Activated CD4-positive, alpha-beta T cell treated with anti-CD3 and anti-CD28 coated beads, Interleukin-2, Interleukin-6, amounts not matched to agents 100 ng/mL and 50 ng/mL, durations not matched to agents 16 hours and 8 hours (primary cell): ENCODE measurements around the gene AARS2.
A peak's percentile ranks its signal among the peaks of the same experiment; 100 is the strongest.
"Not testable (repeated sequence)": the region's sequence is repeated elsewhere in the genome, so short reads cannot be mapped to it uniquely, and the experiment has no call there.

Experiments
- DNase-seq: peaks from one replicate; pipeline ENCODE4 v3.0.0-alpha.2; 2020

AARS2 gene

DNA sequence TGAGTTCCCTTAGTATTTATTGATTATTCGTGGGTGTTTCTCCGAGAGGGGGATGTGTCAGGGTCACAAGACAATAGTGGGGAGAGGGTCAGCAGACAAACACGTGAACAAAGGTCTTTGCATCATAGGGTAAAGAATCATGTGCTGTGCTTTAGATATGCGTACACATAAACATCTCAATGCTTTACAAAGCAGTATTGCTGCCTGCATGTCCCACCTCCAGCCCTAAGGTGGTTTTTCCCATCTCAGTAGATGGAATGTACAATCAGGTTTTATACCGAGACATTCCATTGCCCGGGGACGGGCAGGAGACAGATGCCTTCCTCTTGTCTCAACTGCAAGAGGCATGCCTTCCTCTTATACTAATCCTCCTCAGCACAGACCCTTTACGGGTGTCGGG lies 15.1 kb upstream of the AARS2 start:
- DNase-seq: not testable (repeated sequence)

DNA sequence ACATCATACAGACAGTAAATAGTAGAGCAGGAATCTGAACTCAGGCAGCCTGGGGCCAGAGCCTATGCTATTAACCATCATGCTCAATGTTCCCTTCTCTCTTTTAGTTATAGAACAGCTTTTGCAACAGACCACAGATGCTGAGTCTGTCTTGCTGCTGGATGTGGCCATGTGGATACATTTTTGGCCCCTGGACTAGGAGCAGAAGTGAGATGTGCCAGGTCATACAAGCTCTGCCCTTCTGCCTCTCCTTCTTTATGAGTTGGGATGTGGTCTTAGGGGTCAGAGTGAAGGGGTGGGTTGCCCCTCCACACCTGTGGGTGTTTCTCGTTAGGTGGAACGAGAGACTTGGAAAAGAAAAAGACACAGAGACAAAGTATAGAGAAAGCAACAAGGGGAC lies 14.6 kb upstream of the AARS2 start:
- no peak for DNase-seq

DNA sequence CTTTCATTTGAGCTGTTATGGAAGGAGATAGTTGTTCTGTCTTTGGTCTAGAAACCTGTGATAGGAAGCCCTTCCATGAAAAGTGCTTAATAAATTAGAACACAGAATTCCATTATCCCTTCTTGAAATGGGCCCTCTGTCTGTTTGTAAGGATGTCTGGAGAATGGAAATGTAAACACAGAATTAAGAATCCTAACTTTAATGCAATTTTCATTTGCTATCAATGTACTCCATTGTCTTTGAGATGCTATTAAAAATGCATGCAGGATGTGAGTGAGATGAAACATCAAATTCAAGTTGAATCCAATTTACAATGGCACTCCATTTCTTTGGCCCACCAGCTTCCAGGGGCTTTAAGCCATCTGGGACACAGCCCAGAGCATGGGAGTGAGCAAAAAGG lies 13.9 kb upstream of the AARS2 start:
- DNase-seq: no peak

DNA sequence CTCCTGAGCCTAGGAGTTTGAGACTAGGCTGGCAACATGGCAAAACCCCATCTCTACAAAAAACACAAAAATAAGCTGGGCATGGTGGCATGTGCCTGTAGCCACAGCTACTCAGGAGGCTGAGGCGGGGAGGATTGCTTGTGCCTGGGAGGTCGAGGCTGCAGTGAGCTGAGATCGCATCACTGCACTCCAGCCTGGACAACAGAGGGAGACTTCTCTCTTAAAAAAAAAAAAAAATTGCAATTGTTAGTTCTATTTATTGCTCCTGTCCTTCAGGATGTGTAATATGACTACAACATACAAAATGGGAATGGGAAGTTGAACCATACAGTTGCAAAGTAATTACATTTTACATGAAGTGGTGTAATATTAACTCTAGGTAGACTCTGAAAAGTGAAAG lies 8.1 kb upstream of the AARS2 start:
- DNase-seq: no peak

DNA sequence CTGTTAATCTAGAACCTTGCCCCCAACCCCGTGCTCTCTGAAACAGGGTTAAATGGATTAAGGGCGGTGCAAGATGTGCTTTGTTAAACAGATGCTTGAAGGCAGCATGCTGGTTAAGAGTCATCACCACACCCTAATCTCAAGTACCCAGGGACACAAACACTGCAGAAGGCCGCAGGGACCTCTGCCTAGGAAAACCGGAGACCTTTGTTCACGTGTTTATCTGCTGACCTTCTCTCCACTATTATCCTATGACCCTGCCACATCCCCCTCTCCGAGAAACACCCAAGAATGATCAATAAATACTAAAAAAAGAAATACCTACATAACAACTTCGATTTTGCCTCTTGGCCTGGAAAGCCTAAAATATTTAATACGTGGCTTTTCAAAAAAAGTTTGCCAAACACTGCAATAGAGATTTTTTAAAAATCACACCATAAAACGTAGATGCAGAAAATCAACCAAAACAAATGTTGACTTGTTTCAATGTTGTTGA lies 4.0 kb upstream of the AARS2 start:
- DNase-seq: not testable (repeated sequence)

DNA sequence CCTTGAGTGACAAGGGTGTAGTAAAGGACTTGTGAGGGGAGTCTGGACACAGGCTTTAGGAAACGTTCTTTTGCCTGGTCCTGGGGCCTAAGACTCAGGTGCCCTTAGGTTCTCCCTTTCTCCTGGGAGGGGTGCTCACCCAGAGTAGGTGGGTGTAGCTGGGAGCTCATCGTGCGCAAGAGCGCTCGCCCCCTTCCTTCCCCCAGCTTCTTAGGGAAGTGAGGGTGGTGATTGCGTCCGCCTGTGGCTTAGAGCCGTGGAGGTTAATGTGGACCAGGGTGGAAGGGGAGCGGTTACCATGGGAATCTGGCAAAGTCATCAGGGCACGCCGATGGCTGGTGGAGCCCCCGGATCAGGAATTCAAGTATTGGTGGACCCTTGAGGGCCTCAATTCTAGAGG lies 3.3 kb upstream of the AARS2 start:
- no peak for DNase-seq

DNA sequence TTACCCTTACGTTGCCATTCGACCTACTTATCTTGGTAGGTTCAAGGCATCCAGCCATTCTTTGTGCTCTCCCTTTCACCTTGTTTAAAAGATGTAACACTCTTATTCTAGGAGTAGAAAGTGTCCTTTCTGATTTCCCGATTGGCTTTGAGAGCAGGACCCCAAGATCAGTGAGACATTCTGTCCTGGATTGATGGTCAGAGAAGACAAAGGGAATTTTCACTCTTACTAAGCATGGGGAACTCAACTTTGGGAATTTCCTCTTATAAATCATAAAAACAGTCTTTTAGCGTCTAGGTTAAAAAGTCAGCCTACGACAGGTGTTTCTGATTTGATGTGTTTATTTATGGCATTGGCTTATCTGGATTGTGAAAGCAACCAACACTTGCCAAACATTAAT lies 2.8 kb upstream of the AARS2 start:
- no peak for DNase-seq

DNA sequence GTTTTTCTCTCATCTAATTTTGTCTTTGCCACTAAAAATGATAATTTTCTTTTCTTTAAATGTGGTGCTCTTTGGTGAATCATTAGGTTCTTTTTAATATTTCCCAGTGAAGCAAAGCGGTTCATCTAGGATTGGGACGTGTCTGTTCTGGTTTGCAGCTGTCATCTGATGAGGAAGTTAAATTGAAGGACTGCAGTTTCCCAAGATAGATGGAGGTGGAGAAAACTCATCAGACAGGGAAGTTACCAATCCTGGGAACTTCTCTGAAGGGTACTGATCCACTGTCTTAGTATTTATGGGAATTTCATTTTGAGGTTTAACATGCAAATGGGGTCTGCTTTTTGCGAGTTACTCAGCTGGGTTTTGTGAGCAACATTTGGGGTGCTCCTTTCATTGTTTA lies 2.4 kb upstream of the AARS2 start:
- no peak for DNase-seq

DNA sequence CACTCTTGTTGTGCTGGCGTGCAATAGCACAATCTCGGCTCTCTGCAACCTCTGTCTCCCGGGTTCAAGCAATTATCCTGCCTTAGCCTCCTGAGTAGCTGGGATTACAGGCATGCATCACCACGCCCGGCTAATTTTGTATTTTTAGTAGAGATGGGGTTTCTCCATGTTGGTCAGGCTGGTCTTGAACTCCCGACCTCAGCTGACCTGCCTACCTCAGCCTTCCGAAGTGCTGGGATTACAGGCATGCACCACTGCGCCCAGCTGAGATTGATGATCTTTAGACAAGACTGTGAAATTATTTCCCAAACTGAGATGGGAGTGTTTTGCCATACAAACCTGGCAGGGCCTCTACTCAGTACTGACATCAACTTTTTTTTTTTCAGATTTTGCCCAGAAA lies 1.5 kb upstream of the AARS2 start:
- not testable (repeated sequence) for DNase-seq

DNA sequence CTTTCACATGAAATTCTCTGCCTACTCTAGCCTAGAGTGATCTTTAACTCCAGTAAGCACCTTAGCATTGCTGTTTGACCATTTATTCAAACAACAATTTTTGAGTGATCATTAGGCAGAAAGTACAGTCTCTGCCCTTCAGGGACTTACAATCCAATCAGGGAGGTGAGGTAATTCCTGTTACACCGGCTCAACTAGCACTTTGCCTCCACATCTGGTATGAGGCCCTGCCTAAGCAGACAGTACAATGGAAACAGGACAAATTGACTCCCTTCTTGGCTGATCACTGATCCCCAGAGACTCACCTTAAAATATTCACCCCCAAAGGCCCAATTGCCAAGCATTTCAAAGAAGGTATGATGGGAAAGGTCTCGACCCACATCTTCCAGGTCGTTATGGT lies 1.4 kb downstream of the AARS2 start:
- DNase-seq: no peak

DNA sequence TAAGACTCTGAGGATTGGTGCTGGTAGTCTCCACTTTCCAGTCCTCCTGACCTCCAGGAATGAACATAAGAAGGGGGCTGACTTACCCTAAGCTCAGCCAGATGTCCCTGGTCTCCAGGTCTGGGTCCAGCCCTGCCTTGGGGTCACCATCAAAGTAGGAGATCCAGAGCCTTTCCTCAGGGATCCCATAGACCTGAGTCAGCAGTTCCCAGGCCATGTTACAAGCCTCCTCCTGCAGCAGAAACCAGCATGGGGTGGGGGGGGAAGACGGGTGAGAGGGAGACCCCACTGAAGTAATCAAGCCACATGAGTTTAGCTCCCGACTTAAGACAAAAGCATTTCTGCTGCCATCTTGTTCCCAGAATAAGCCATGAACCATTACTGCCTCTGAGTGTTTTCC lies 1.8 kb downstream of the AARS2 start:
- DNase-seq: no peak

DNA sequence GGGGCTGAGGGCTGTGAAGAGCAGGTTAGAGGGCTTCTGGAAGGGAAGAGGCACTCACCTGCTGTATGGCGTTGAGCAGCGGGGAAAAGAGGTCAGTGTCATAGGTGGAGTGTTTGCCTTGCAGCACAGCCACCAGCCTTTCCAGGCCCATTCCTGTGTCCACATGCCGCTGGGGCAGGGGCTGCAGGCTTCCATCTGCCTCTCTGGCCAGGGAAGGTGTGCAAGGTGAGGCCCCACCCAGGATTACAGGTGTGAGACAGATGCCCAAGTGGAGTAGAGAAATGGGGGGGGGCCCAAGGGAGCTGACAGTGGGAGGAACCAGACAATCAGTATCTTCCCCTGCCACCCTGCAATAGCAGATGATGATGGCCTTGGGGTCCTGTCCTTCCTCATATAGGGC lies 2.9 kb downstream of the AARS2 start:
- no peak for DNase-seq

DNA sequence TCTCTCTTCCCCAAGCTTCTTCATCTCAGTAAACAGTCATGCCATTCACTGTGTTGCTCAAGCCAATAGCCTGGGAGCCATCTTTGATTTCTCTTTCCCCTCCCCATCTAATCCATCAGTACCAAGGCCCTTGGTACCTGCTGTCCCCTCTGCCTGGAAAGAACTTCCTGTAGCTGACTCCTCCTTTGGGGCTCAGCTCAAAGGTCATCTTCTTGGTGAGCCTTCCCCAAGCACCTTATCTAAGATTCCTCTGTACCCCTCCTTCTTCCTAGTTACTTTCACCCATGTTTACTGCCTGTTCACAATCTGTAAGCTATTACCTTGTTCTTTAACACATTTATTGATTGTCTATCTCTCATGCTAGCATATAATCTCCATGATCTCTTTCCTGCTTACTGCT lies 3.5 kb downstream of the AARS2 start:
- no peak for DNase-seq

DNA sequence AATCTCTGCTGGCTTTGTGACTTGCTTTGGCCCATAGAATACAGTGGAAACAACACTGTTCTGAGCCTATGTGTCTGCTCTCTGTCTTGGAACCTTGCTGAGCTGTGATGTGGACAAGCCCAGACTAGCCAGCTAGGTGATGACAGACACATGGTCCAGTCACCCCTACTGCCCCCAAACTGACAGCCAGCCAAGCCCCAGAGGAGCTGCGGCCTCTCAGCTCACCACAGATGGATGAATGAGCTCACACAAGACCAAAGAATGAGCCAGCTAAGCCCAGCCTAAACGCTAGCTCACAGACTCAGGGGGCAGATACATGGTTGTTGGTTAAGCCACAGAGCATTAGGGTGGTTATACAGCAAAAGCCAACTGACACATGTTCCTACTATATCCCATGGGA lies 4.1 kb downstream of the AARS2 start:
- DNase-seq: no peak

DNA sequence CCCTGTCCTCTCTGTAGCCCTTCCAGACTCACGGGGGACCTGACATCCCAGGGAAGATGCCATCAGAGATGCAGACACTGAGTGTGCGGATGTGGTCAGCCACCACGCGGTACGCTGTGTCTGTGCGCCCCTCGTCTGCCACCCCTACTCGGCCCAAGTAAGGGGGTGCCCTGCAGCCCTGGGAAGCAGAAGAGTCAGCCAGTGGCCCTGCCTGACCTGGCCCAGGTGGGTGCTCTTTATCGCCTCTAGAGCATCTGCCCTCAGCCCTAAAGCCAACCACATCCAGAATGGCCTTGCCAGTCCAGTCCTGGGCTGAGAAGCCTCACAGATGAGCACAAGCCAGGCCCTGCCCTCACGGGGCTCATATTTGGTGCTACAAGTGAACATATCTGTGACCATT lies 5.9 kb downstream of the AARS2 start:
- DNase-seq: no peak

DNA sequence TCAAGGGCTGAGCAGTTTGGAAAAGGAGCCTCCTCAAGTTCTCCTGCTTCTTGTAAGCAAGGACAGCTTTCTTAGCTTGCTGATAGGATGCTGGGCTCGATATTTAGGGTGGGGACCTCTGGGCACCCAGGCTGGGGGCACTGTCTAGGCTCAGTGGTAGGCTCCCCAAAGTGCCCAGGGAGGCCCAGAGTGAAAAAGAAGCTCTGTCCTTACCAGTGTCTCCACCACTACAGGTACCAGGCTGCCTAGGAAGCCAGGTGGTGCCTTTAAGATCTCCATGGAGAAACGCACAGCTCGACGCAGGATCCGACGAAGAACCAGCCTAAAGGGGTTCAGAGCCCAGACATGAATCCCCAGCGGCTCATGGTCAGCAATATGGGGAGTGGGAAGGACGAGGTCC lies 6.4 kb downstream of the AARS2 start:
- no peak for DNase-seq

DNA sequence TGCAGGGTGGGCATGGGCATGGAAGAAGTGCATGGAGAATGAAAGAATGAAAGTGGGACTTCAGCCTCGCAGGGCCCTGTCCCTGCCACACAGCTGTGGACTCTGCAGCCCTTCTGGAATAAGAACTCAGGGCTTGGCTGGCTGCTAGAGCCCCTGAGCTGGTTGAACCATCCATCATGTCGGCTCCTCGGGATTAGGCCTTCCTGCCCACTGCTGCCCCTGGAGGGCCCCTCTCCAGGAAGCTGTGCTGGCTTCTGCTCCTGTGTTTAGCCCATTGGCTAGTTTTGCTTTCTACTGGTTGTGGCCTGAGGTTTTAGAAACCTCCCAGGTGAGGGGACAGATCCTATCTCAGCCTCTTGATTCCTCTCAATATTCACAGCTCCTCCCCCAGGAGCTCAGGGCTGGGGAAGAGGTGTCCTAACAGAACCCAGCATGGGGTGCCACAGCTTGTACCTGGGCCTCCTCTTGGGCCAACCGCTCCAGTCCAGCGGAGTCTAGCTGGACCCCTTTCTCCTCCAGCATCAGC lies 7.9 kb downstream of the AARS2 start:
- no peak for DNase-seq

DNA sequence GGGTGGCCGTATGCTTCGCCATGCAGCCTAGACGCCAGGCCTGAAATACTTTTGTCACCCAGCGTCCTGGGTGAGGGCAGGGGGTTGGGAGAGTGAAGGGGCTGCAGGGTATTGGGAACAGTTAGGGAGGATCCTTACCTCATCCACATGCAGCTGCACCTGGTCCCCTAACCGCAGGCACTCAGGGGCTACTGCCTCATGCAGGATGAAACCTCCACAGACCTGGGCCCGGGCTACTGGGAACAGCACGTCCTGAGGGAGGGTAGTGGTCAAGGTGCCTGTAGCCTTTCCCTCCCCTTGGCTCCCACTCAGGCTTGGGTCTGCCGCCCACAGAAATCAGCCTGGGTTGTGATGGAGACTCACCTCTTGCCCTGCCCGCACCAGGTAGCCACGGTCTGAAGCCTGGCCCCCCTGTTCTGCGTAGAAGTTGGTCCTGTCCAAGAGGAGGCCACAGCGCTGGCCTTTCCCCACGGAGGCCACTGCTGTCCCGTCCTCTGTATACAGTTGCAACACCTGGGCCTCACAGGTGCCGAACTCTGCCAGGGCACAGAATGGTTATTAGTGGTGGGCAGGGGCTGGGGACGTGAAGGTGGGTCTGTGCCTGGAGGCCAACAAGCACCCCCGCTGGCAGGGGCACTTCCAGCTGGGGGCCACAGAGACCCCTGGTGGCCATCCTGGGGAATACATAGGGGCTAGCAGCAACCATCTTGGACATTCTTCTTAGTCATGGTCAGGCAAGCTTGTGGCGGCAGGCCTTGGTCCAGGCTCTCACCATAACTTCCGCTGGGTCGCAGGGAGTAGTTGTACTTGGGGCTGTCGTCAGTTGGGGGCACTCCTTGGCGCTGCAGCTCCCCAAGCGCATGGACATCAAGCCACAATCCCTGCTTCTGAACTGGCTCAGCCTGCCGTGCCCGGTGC lies 8.6 kb downstream of the AARS2 start:
- peak; percentile 42 for DNase-seq

DNA sequence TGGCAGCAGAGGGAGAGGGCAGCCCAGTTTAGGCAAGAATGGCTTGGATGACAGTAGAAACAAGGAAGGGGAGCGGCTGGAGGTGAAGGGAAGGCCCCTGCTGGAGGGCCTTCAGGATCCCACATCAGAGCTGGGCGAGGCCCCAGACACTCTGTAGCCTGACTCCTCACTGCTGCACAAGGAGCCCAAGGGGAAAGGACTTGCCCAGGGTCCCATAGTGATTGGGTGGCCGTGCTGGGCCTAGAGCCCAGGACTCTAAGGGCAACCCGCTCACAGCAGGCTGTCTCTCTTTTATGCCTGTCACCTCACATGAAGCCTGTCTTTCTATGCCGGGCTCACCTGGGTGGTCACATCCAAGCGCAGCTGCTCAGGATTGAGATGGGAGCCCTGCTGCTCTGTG lies 9.3 kb downstream of the AARS2 start:
- DNase-seq: no peak

DNA sequence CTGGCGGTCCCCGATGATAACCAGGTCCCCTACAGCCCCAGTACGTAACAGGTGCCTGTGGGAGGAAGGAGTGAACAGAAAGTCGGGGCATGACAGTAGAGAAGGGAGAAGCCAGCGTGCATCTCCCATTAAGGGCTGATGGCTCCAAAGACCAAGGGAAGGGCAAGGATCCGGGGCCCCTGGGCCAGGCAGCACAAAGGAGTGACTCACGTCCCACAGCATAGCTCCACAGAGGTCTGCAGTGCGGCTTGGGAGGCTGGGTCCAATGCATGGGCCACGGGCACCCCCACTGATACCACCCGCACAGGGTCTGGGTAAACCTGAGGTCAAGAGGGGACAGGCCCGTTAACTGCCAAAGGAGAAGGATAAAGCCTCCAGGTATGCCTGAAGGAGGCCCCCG lies 10.3 kb downstream of the AARS2 start:
- DNase-seq: no peak

DNA sequence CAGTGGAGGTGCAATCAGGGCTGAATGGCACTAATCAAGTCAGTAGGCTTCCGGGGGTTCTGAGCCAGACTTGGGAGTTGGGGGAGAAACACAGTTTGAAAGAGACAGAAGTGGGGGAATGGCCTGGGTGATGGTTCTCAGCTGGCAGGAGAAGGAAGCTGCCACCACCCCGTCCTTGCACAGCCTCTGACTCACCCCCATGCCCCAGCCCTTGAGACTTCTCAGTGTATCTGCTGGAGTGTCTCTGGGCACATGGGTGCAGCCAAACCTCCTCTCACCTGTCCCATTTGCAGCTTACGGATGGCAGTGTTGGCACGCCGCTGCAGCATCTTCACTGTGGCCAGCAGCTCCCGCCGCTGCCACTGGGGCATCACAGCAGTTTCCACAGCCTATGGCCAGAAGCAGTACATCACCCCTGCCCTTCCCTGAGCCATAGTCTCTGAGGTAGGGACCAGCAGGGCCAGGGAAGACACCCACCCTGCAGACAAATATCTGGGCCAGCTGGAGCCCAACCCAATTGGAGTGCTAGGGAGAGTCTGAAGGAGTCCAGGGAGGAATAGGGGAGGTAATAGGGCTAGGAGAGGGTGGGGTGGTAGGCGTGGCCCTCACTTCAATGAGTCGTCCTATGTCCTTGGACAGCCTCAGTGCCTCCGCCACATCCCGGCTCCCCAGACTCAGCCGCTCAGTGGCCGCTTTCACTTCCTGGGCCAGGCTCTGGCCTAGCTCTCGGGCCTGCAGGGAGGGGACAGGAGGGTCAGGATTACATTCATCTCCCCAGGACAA lies 11.2 kb downstream of the AARS2 start:
- DNase-seq: no peak

DNA sequence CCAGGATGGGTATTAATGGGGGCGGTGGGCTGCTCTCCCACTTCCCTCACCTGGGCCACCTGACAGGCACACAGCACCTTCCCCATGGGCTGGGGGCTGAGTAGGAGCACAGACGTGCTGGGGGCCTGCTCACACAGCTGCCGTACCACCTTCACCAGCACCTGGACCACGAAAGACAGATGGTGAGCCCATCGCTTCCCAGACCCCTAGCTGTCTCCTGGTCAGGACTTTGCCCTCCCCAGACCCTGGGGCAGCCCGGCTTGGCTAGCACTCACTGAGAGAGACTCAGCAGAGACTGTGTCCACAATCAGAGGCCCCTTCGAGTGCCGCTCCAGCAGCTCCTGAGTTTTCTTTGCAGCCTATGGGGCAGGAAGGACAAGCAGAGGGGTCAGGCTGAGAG lies 12.0 kb downstream of the AARS2 start:
- DNase-seq: no peak

DNA sequence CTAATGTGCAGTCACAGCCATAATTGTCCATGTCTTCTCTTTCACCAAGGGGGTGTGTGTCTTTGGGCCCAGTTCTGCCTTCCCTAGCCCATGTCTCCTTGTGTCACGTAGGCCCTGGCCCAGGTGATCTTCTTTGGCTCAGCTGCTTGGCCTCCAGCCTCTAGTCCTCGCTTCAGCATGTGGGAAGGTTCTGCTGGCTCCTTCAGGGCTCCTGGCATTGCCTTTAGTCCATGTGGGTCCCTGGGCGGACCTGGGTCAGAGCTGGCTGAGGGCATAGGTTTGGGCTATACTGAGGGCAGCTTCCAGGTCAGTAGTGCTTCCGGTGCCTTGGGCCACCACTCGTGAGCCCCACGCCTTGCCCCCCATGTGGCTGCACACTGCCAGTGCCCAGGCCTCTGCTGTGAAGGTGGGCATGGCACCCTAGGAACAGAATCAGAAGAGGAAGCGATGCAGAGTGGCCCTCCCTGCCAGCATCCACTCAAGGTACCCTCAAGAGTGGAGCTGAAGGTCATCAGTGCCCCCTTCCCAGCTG lies 12.8 kb downstream of the AARS2 start:
- no peak for DNase-seq

DNA sequence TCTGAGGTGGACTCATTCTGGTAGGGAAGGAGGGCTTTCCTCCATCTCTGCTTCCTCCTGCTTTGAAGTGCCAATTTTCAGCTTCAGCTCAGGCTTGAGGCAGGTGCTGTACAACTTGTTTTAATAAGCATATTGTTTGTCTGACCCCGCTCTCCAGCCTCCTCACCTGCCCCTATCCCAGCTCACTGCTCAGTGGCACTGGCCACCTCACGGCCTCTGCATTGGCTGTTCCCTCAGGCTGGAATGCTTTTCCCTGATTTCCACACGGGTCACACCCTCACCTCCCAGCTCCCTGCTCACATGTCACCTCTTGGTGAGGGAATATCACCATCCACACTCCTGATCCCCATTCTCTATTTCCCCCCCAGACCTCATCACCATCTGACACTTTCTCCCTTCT lies 14.3 kb downstream of the AARS2 start:
- no peak for DNase-seq
